Endothelial cell of umbilical vein (primary cell): ENCODE results near the gene ANAPC2. TPM values are rescaled to one million over a fixed set of nuclear protein-coding genes. Genes with fewer than 3 reads are reported as not detected.

ENCODE experiments used
- BruUV-seq: library from RNA; stranded (reverse); fragments of 400-500 nt; replicated peaks from 2 replicates; lab custom pipeline; 2021; lab: Mats Ljungman, UMichigan
- CTCF ChIA-PET: fragments of 300-600, 350-600 bp; sonication (Branson Sonifier 250); formaldehyde crosslinking; loops from one replicate; lab custom pipeline; 2021; ENCODE audit warnings: antibody characterized with exemption, inconsistent platforms; lab: Charles Lee
- POLR2A ChIA-PET: fragments of 300-600, 350-600 bp; sonication (Branson Sonifier 250); formaldehyde crosslinking; loops from one replicate; lab custom pipeline; 2021; ENCODE audit warnings: antibody characterized with exemption, inconsistent platforms; lab: Charles Lee
- DNase-seq: peaks from one replicate; pipeline ENCODE4 v3.0.0-alpha.2; 2011; ENCODE audit warnings: low read depth, low spot score
- FAIRE-seq: peaks from 2 replicates; lab custom pipeline; 2011; peaks lifted over from hg19 to GRCh38; lab: Jason Lieb, UNC
- H2AFZ ChIP-seq: 2 replicates; pipeline ENCODE4 v1.6.0; 2012; ENCODE audit warnings: low read depth, low read length, control low read depth, inconsistent platforms
- H3K27ac ChIP-seq: 2 replicates; pipeline ENCODE4 v1.5.1; 2011; ENCODE audit warnings: low read depth, mild to moderate bottlenecking, control low read depth, low read length, moderate library complexity; ENCODE audit not compliant: insufficient read depth
- H3K27me3 ChIP-seq, 2 experiments: 2 replicates each; pipeline versions ENCODE4 v1.6.0 to v1.6.1; 2011; ENCODE audit warnings: low read length in 2 of 2, mixed read lengths in 1 of 2; ENCODE audit not compliant: control insufficient read depth in 2 of 2, insufficient read depth in 2 of 2
- H3K36me3 ChIP-seq, 2 experiments: 2 replicates in 1 of 2; 3 replicates in 1 of 2; pipeline ENCODE4 v1.5.1; 2011; ENCODE audit warnings: low read length in 2 of 2, mild to moderate bottlenecking in 1 of 2, moderate library complexity in 1 of 2; ENCODE audit not compliant: control insufficient read depth in 2 of 2, insufficient read depth in 2 of 2; ENCODE audit errors: extremely low read depth in 1 of 2
- H3K4me1 ChIP-seq: 3 replicates; pipeline ENCODE4 v1.5.1; 2011; ENCODE audit warnings: mild to moderate bottlenecking, low read length; ENCODE audit not compliant: control insufficient read depth, insufficient read depth; ENCODE audit errors: extremely low read depth
- H3K4me2 ChIP-seq: 2 replicates; pipeline ENCODE4 v1.6.1; 2011; ENCODE audit warnings: low read length, control low read depth, mixed read lengths; ENCODE audit not compliant: insufficient read depth
- H3K4me3 ChIP-seq, 3 experiments: fragments of 200-600 bp in 1 of 3; sonication (generic), shearing (Covaris generic) in 1 of 3; replicated peaks in 1 of 3; 2 replicates each; pipeline ENCODE4 v1.5.1; 2011 to 2016; ENCODE audit warnings: control low read depth in 3 of 3, low read length in 3 of 3, mild to moderate bottlenecking in 2 of 3, inconsistent platforms in 1 of 3, low read depth in 1 of 3, moderate library complexity in 1 of 3; ENCODE audit not compliant: insufficient read depth in 1 of 3
- H3K79me2 ChIP-seq: 2 replicates; pipeline ENCODE4 v1.6.0; 2012; ENCODE audit warnings: low read length, inconsistent platforms; ENCODE audit not compliant: control insufficient read depth, insufficient read depth
- H3K9ac ChIP-seq: replicated peaks from 2 replicates; pipeline ENCODE3; 2011; ENCODE audit warnings: low read length, control low read depth; ENCODE audit not compliant: insufficient read depth; ENCODE audit errors: extremely low read depth
- H3K9me1 ChIP-seq: replicated peaks from 3 replicates; pipeline ENCODE4 v1.6.0; 2011; ENCODE audit warnings: mild to moderate bottlenecking, low read length; ENCODE audit not compliant: control insufficient read depth, insufficient read depth; ENCODE audit errors: extremely low read depth
- H3K9me3 ChIP-seq: replicated peaks from 2 replicates; pipeline ENCODE4 v1.5.1; 2012; ENCODE audit warnings: low read length, inconsistent platforms; ENCODE audit not compliant: control insufficient read depth, insufficient read depth
- H4K20me1 ChIP-seq: replicated peaks from 2 replicates; pipeline ENCODE3; 2011; ENCODE audit warnings: mild to moderate bottlenecking, low read length; ENCODE audit not compliant: control insufficient read depth, insufficient read depth; ENCODE audit errors: extremely low read depth
- EZH2 ChIP-seq: IDR thresholded peaks from 2 replicates; pipeline ENCODE4 v1.6.1; 2012; ENCODE audit warnings: borderline replicate concordance, low read depth, mild to moderate bottlenecking, moderate library complexity, low read length, inconsistent platforms; ENCODE audit not compliant: severe bottlenecking
- FOS ChIP-seq: IDR thresholded peaks from 2 replicates; pipeline ENCODE4 v1.6.1; 2011; ENCODE audit warnings: mild to moderate bottlenecking, low read length, moderate library complexity, borderline replicate concordance; ENCODE audit not compliant: insufficient read depth
- GATA2 ChIP-seq: IDR thresholded peaks from 2 replicates; pipeline ENCODE4 v1.7.0; 2011; ENCODE audit warnings: low read depth, mild to moderate bottlenecking, moderate library complexity, mixed read lengths, low read length; ENCODE audit not compliant: insufficient read length, insufficient read depth
- JUN ChIP-seq: IDR thresholded peaks from 2 replicates; pipeline ENCODE4 v1.6.1; 2011; ENCODE audit warnings: borderline replicate concordance, low read depth; ENCODE audit not compliant: insufficient read length, insufficient read depth
- MYC ChIP-seq: IDR thresholded peaks from one replicate; pipeline ENCODE4 v1.6.1; 2011; ENCODE audit warnings: mild to moderate bottlenecking, low read depth, low read length
- POLR2A ChIP-seq: IDR thresholded peaks from 2 replicates; pipeline ENCODE4 v1.6.1; 2012; ENCODE audit warnings: low read depth, mild to moderate bottlenecking, control low read depth, low read length
- POLR2AphosphoS5 ChIP-seq: IDR thresholded peaks from 2 replicates; pipeline ENCODE4 v1.6.1; 2012; ENCODE audit warnings: low read depth, mild to moderate bottlenecking, control low read depth, low read length, moderate library complexity; ENCODE audit not compliant: insufficient read depth
- dilution Hi-C: fragments of 300-500 bp; cut with MboI; formaldehyde crosslinking; loops from one replicate; pipeline ENCODE4 v1.15.0; 2019; ENCODE audit warnings: low sequenced_read_pairs; ENCODE audit not compliant: extremely low pct_ligation_motif_present
- intact Hi-C: fragments of 100-400 bp; cut with micrococcal nuclease; formaldehyde crosslinking; loops from one replicate; pipeline ENCODE4 v1.10.0; 2022
- polyA plus RNA-seq, 4 experiments: library from polyadenylated mRNA; depleted of rRNA in 3 of 4; stranded (reverse) in 3 of 4; unstranded in 1 of 4; fragments of >200 nt; gene quantifications; 2 replicates each; pipeline versions ENCODE4 v1.2.1 to v1.2.3, GENCODE V29; 2011 to 2012; ENCODE audit warnings: missing spikeins in 1 of 4
- total RNA-seq: library from RNA; stranded (reverse); gene quantifications from 2 replicates; pipeline ENCODE4 v1.2.3, GENCODE V29; 2021
- TF ChIP-seq, protein P1 (sequence below), 2 donors: IDR thresholded peaks; 1 replicate in 1 of 2; 2 replicates in 1 of 2; pipeline ENCODE4 v1.5.1; 2011; ENCODE audit warnings: low read length in 2 of 2, mild to moderate bottlenecking in 2 of 2, moderate library complexity in 2 of 2, control low read depth in 1 of 2, inconsistent platforms in 1 of 2, low read depth in 1 of 2; ENCODE audit not compliant: insufficient read depth in 1 of 2; ENCODE audit errors: extremely low read depth in 1 of 2
- TF ChIP-seq, protein P2 (sequence below): IDR thresholded peaks from 2 replicates; pipeline ENCODE4 v1.6.1; 2011; ENCODE audit not compliant: insufficient read depth, insufficient read length

ANAPC2 gene
- total and polyA plus RNA-seq, 2 donors (not counting 3 experiments of a cell fraction or from before 2014, with no cell fraction given) = 44.8 to 69.2 TPM

DNA sequence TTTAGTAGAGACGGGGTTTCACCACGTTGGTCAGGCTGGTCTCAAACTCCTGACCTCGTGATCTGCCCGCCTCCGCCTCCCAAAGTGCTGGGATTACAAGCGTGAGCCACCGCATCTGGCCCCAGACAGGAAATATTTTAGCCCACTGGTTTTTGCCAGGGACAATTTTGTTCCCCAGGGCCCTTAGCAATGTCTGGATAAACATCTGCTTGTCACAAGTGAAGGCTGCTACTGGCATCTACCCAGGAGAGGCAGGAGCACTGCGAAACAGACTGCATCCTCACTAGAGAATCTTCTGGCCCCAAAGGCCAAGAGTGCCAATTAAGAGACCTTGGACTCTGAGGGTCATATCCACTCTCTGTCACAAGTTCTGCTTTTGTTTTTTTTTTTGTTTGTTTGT is 14.6 kb upstream of the ANAPC2 start:
- POLR2A ChIA-PET = interaction anchor here (0.7 kb wide), 2 partner anchors 24 to 90 kb away, joined by 5 to 7 read pairs; partner anchors contain the start of gene RNF224
- Histone ChIP-seq H3K4me1 (peaks cover 29% of the 10 kb centered on the region), H3K9me3 (no peaks in the 10 kb centered on the region), H3K79me2 (peaks cover 35% of the 10 kb centered on the region), H3K4me2 (no peak overlapping the region), H3K4me3 (no peak overlapping the region), H3K27ac (no peak overlapping the region), H2AFZ (no peak overlapping the region), H3K27me3 (no peaks in the 10 kb centered on the region), H3K36me3 (no peaks in the 10 kb centered on the region), H4K20me1 (no peaks in the 10 kb centered on the region), H3K9me1 (no peaks in the 10 kb centered on the region), H3K9ac (no peak overlapping the region)
- no TSS peak for BruUV-seq
- TF ChIP-seq POLR2A (no peak), POLR2AphosphoS5 (no peak), MYC (no peak), JUN (no peak), FOS (no peak), EZH2 (no peak), GATA2 (no peak)
- TF ChIP-seq, protein P1, sequence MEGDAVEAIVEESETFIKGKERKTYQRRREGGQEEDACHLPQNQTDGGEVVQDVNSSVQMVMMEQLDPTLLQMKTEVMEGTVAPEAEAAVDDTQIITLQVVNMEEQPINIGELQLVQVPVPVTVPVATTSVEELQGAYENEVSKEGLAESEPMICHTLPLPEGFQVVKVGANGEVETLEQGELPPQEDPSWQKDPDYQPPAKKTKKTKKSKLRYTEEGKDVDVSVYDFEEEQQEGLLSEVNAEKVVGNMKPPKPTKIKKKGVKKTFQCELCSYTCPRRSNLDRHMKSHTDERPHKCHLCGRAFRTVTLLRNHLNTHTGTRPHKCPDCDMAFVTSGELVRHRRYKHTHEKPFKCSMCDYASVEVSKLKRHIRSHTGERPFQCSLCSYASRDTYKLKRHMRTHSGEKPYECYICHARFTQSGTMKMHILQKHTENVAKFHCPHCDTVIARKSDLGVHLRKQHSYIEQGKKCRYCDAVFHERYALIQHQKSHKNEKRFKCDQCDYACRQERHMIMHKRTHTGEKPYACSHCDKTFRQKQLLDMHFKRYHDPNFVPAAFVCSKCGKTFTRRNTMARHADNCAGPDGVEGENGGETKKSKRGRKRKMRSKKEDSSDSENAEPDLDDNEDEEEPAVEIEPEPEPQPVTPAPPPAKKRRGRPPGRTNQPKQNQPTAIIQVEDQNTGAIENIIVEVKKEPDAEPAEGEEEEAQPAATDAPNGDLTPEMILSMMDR (IDR thresholded peaks at IDR 0.05; ENCODE audit: extremely low read depth in 1 of 2, insufficient read depth in 1 of 2, low read depth in 1 of 2, low read length in 2 of 2) = no peak
- TF ChIP-seq, protein P2, sequence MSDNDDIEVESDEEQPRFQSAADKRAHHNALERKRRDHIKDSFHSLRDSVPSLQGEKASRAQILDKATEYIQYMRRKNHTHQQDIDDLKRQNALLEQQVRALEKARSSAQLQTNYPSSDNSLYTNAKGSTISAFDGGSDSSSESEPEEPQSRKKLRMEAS = no peak
- intact Hi-C loops = no loop called here
- DNase-seq (no peak), FAIRE-seq (no peak)
- CTCF ChIA-PET = interaction anchor here (1.2 to 1.3 kb wide), 2 partner anchors 24 to 34 kb away, joined by 3 read pairs; partner anchors contain the start of gene RNF224
- dilution Hi-C loops = no loop called here
